Measurements from ENCODE around the gene KLHL15. TPM values are rescaled to one million over a fixed set of nuclear protein-coding genes. Genes with fewer than 3 reads are reported as not detected.

KLHL15 gene
- total RNA-seq (2014; rRNA removed; shearing (Covaris generic)) (10.8 and 13.4 TPM in 2 replicates), total RNA-seq (2022) (13.8 and 16.6 TPM in 2 replicates), Bru-seq, nascent RNA (percentile 85 among the genes with signal in this experiment), BruChase-seq, experiment 1, labeled RNA remaining after a 6-hour chase (percentile 75 among the genes with signal in this experiment), BruChase-seq, experiment 2, labeled RNA remaining after a 2-hour chase (percentile 88 among the genes with signal in this experiment)
- long read RNA-seq, partial matches to known transcripts, result 4 of 9 reads
- long read RNA-seq, other reads (novel, unspliced or antisense), result 5 of 9 reads

- Histone ChIP-seq H3K36me3 (ENCODE audit: insufficient read depth, low read length) (peaks cover 16% of the 10 kb centered on the region), H3K27ac (ENCODE audit: low read depth, low read length, poor library complexity, severe bottlenecking) (peak within 1 kb of the TSS; percentile 67), H3K9me2 (ENCODE audit: insufficient read depth, low read length) (no peaks in the 10 kb centered on the region), H2AFZ (ENCODE audit: low read length) (peak within 1 kb of the TSS; percentile 90), H3K79me2 (ENCODE audit: insufficient read depth, low read depth, low read length) (peaks cover 29% of the 10 kb centered on the region), H3K4me2 (ENCODE audit: low read length) (peak within 1 kb of the TSS; percentile 94), H3K4me1 (ENCODE audit: insufficient read depth, low read length, poor library complexity, severe bottlenecking) (peaks cover 8% of the 10 kb centered on the region), H4K20me1 (ENCODE audit: insufficient read depth, low read length) (0 out of 2 replicates have a peak, but pooled peaks cover 4% of the 10 kb centered on the region), H3K4me3 (ENCODE audit: low read depth, low read length, poor library complexity, severe bottlenecking) (peak within 1 kb of the TSS; percentile 94), H3K9me3 (ENCODE audit: low read length) (no peaks in the 10 kb centered on the region)
- TF ChIP-seq, protein P1, sequence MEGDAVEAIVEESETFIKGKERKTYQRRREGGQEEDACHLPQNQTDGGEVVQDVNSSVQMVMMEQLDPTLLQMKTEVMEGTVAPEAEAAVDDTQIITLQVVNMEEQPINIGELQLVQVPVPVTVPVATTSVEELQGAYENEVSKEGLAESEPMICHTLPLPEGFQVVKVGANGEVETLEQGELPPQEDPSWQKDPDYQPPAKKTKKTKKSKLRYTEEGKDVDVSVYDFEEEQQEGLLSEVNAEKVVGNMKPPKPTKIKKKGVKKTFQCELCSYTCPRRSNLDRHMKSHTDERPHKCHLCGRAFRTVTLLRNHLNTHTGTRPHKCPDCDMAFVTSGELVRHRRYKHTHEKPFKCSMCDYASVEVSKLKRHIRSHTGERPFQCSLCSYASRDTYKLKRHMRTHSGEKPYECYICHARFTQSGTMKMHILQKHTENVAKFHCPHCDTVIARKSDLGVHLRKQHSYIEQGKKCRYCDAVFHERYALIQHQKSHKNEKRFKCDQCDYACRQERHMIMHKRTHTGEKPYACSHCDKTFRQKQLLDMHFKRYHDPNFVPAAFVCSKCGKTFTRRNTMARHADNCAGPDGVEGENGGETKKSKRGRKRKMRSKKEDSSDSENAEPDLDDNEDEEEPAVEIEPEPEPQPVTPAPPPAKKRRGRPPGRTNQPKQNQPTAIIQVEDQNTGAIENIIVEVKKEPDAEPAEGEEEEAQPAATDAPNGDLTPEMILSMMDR (conservative IDR thresholded peaks at IDR 0.05; ENCODE audit: low read length), result no peak
- no peak for TF ChIP-seq EZH2phosphoT487 (IDR thresholded peaks at IDR 0.05; ENCODE audit: borderline replicate concordance, low read depth, low read length)
- ChIA-PET POLR2A (interaction anchor here (1.1 to 2.0 kb wide), 3 partner anchors 28 to 42 kb away, joined by 3 to 26 read pairs (median 5); partner anchors contain the start of gene EIF2S3), CTCF (ENCODE audit: unreplicated experiment) (interaction anchor here (1.8 kb wide), 1 partner anchor 27 kb away, joined by 9 read pairs; no protein-coding TSS in a partner anchor)
- DNase-seq (ENCODE audit: low spot score), result no peak
- intact Hi-C loops (cut with micrococcal nuclease; ENCODE audit: unreplicated experiment), result loop anchor here (10.0 kb wide), 1 partner anchor 128 kb away; no protein-coding TSS in a partner anchor
- BruUV-seq (replicated peaks), result no TSS peak
These were observed at the start of gene KLHL15 for GRCh38 chrX:24027086-24027485. Gene KLHL15, minus strand, starts transcription at chrX:24027186. Its CDS starts 20,493 bp downstream, at chrX:24006693.

- DNase-seq (ENCODE audit: low spot score), result no peak
- no peaks in the 10 kb centered on the region for H3K9me2 ChIP-seq (ENCODE audit: insufficient read depth, low read length)
- CTCF ChIA-PET (ENCODE audit: unreplicated experiment), result no interaction called here
These were observed 42.9 kb upstream of the KLHL15 start for GRCh38 chrX:24069877-24070276.

More at GRCh38 chrX:24069877-24070276, 42.9 kb upstream of the KLHL15 start:
- Histone ChIP-seq H2AFZ (ENCODE audit: low read length) (no peak overlapping the region), H3K36me3 (ENCODE audit: insufficient read depth, low read length) (peaks cover 96% of the 10 kb centered on the region), H3K9me3 (ENCODE audit: low read length) (no peaks in the 10 kb centered on the region), H3K27ac (ENCODE audit: low read depth, low read length, poor library complexity, severe bottlenecking) (no peak overlapping the region), H3K4me3 (ENCODE audit: low read depth, low read length, poor library complexity, severe bottlenecking) (no peak overlapping the region), H3K4me2 (ENCODE audit: low read length) (no peak overlapping the region), H3K4me1 (ENCODE audit: insufficient read depth, low read length, poor library complexity, severe bottlenecking) (no peaks in the 10 kb centered on the region), H3K79me2 (ENCODE audit: insufficient read depth, low read depth, low read length) (peaks cover 3% of the 10 kb centered on the region), H4K20me1 (ENCODE audit: insufficient read depth, low read length) (no peaks in the 10 kb centered on the region)
- no TSS peak for BruUV-seq (replicated peaks)
- no peak for TF ChIP-seq EZH2phosphoT487 (IDR thresholded peaks at IDR 0.05; ENCODE audit: borderline replicate concordance, low read depth, low read length)
- TF ChIP-seq, protein P1 (conservative IDR thresholded peaks at IDR 0.05; ENCODE audit: low read length), result no peak
- POLR2A ChIA-PET, result interaction anchor here (0.7 to 1.1 kb wide), 2 partner anchors 14 to 131 kb away, joined by 4 to 5 read pairs; no protein-coding TSS in a partner anchor
- intact Hi-C loops (cut with micrococcal nuclease; ENCODE audit: unreplicated experiment), result no loop called here

Data from OCI-LY7 (cell line).